Calu3 (cell line): Measurements from ENCODE around the gene LHCGR. TPM values are rescaled to one million over a fixed set of nuclear protein-coding genes. Genes with fewer than 3 reads are reported as not detected.

Experiments used
- BruUV-seq: library from RNA; stranded (reverse); fragments of 400-500 nt; replicated peaks from 2 replicates; lab custom pipeline; 2021; lab: Mats Ljungman, UMichigan
- CTCF ChIA-PET: fragments of 300-600 bp; sonication (Branson Sonifier 250); formaldehyde crosslinking; loops from one replicate; lab custom pipeline; 2022; ENCODE audit warnings: antibody characterized with exemption; lab: Charles Lee
- DNase-seq: peaks from one replicate; pipeline ENCODE4 v3.0.0; 2022
- H3K27ac Mint-ChIP-seq: one replicate; pipeline ENCODE4 v1.8.0; 2022; ENCODE audit warnings: mixed read lengths; ENCODE audit not compliant: unreplicated experiment
- H3K27me3 Mint-ChIP-seq: one replicate; pipeline ENCODE4 v1.8.0; 2022; ENCODE audit warnings: mixed read lengths; ENCODE audit not compliant: unreplicated experiment
- H3K36me3 Mint-ChIP-seq: one replicate; pipeline ENCODE4 v1.8.0; 2022; ENCODE audit warnings: mild to moderate bottlenecking, moderate library complexity, mixed read lengths; ENCODE audit not compliant: insufficient read depth, unreplicated experiment
- H3K4me1 Mint-ChIP-seq: one replicate; pipeline ENCODE4 v1.8.0; 2022; ENCODE audit warnings: mild to moderate bottlenecking, low read depth, mixed read lengths; ENCODE audit not compliant: unreplicated experiment
- H3K4me3 Mint-ChIP-seq: one replicate; pipeline ENCODE4 v1.8.0; 2022; ENCODE audit warnings: mild to moderate bottlenecking, low read depth, moderate library complexity, mixed read lengths; ENCODE audit not compliant: unreplicated experiment
- H3K9me3 Mint-ChIP-seq: one replicate; pipeline ENCODE4 v1.8.0; 2022; ENCODE audit warnings: low read depth, mixed read lengths; ENCODE audit not compliant: unreplicated experiment
- CTCF ChIP-seq: fragments of 200-600 bp; IDR thresholded peaks from one replicate; pipeline ENCODE4 v1.8.0; 2022; ENCODE audit warnings: antibody characterized with exemption; ENCODE audit not compliant: unreplicated experiment
- intact Hi-C: fragments of 100-400 bp; cut with micrococcal nuclease; formaldehyde crosslinking; loops from one replicate; pipeline ENCODE4 v1.10.0; 2022; ENCODE audit not compliant: unreplicated experiment
- total RNA-seq: library from RNA; stranded (reverse); gene quantifications from 2 replicates; pipeline ENCODE4 v1.2.3, GENCODE V29; 2022

Gene LHCGR
- total RNA-seq, 1 experiment from 2014 or later: not detected

- Mint-ChIP-seq H3K27ac (no peak overlapping the region), H3K36me3 (no peaks in the 10 kb centered on the region), H3K27me3 (peaks cover 26% of the 10 kb centered on the region), H3K4me3 (no peak overlapping the region), H3K9me3 (no peaks in the 10 kb centered on the region), H3K4me1 (no peaks in the 10 kb centered on the region)
- DNase-seq: no peak
- CTCF ChIA-PET: interaction anchor here (0.6 kb wide), 1 partner anchor 169 kb away, joined by 3 read pairs; no protein-coding TSS in a partner anchor
- intact Hi-C loops: no loop called here
- no peak for TF ChIP-seq CTCF
- BruUV-seq: no TSS peak
Measured at GRCh38 chr2:48779019-48779716, 23.6 kb upstream of the LHCGR start.

- Mint-ChIP-seq H3K36me3 (no peaks in the 10 kb centered on the region), H3K27ac (no peak overlapping the region), H3K4me1 (no peaks in the 10 kb centered on the region), H3K9me3 (no peaks in the 10 kb centered on the region), H3K4me3 (no peak overlapping the region), H3K27me3 (peaks cover 46% of the 10 kb centered on the region)
- intact Hi-C loops: no loop called here
- CTCF ChIA-PET: no interaction called here
- BruUV-seq: no TSS peak
- DNase-seq: no peak
- TF ChIP-seq CTCF: no peak
Measured at GRCh38 chr2:48774251-48774650, 18.7 kb upstream of the LHCGR start.

GRCh38 chr2:48771241-48772014 is 15.9 kb upstream of the LHCGR start:
- BruUV-seq: no TSS peak

GRCh38 chr2:48770181-48770580 is 14.7 kb upstream of the LHCGR start:
- intact Hi-C loops: no loop called here
- Mint-ChIP-seq H3K36me3 (no peaks in the 10 kb centered on the region), H3K4me3 (no peak overlapping the region), H3K9me3 (peaks cover 4% of the 10 kb centered on the region), H3K4me1 (no peaks in the 10 kb centered on the region), H3K27ac (no peak overlapping the region), H3K27me3 (peaks cover 68% of the 10 kb centered on the region)
- no peak for DNase-seq
- CTCF ChIA-PET: no interaction called here
- BruUV-seq: no TSS peak
- TF ChIP-seq CTCF: no peak

More at GRCh38 chr2:48771241-48772014, 15.9 kb upstream of the LHCGR start:
- Mint-ChIP-seq H3K27me3 (peaks cover 62% of the 10 kb centered on the region), H3K36me3 (no peaks in the 10 kb centered on the region), H3K4me3 (no peak overlapping the region), H3K4me1 (no peaks in the 10 kb centered on the region), H3K9me3 (peaks cover 4% of the 10 kb centered on the region), H3K27ac (no peak overlapping the region)
- CTCF ChIA-PET: no interaction called here
- DNase-seq: no peak
- no peak for TF ChIP-seq CTCF
- intact Hi-C loops: no loop called here
